Stimulated activated CD8-positive, alpha-beta memory T cell treated with anti-CD3 and anti-CD28 coated beads, Interleukin-7, amount 100 ng/mL, for 1 hour (primary cell): Measurements from ENCODE around the gene PPP1R3A.

Source experiments
- DNase-seq, 2 donors: peaks; one replicate each; pipeline ENCODE4 v3.0.0-alpha.2; 2020; ENCODE audit warnings: low read depth in 2 of 2

Gene PPP1R3A

DNA sequence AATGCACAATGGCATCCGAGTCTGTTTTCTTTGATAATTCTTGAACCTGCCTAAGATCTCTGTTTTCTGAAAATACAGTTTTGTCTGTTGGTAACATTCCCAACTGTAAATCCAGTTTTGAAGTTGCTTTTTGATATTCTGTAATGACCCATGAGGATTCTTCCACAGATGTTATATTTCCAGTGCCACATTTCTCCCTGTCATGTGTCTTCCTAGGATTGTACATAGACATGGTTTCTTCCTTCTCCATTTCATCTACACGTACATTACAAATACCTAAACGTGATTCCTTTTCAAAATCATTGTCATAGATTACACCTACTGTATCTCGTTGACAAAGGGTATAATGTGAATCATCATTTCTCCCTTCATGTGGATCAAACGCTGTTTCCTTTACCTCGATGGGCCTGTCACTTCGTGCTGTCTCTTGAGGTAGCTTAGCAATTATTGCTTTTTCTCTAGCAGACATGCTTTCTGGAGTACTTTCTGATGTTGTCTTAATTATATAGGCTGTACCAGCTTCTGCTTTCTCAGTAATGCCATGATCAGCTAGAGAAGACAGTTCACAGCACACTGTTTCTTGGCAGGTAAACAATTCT lies 40.3 kb downstream of the PPP1R3A start:
- DNase-seq: no peak

DNA sequence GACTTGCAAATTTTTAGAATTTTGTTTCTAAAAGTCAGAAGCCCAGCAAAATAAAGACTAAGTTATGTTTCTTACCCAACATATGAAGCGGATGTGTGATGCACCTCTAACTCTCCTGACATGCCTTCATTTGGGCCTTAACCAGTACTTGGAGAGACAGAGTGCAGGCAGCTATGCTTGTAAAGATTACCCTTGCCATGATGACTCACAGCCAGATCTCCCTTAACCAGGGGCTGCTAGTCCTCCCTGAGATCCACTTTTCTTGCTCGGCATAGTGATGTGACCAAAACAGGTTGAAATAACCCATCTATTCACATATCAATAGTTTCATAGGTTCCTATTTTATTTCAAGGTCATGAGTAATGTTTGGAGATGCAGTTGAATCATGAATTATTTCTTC lies 43.6 kb downstream of the PPP1R3A start:
- DNase-seq: no peak

DNA sequence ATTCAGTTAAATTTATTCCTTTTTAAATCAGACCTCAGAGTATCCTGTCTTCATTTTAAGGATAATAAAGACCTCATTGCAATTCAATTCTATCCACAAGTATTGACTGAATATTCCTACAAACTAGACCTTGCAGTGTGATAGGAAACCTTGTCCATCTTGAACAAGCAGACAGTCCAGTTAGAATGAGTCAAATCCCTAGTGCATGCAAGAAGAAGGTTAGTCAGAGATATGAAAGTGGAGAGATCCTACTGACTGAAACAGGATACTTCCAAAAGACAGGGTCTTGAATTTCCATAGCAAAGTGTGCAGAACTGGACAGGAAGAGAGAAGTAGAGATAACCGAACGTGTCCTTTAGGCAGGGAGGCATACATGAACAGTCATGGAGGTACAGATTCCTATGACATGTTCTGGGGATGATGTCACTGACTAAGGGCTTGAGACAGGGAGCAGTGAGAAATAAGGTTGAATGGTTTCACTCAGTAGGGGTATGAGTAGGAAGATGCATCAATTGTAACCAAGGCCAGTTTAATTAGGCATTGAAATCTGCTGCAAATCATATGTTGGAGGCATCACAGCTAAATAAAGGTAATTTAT lies 45.2 kb downstream of the PPP1R3A start:
- DNase-seq: no peak

DNA sequence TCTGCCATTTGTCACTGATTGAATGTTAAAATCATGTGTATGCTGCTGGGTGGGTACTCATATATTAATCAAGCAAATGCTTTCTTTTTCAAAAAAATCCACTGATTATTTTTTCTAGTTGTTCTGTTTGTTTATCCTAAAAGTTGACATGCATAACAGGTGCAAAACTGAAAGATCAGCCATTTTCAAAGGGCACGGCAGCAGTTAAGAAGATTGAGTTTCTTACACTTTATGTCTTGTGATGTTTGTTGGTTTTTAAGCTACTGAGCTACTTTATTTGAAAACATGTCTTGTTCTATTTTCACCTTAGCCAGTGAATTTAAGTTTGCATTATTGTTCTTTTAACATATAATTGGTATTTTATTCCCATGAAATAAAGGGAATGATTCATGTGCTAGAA lies 45.8 kb downstream of the PPP1R3A start:
- DNase-seq: no peak

DNA sequence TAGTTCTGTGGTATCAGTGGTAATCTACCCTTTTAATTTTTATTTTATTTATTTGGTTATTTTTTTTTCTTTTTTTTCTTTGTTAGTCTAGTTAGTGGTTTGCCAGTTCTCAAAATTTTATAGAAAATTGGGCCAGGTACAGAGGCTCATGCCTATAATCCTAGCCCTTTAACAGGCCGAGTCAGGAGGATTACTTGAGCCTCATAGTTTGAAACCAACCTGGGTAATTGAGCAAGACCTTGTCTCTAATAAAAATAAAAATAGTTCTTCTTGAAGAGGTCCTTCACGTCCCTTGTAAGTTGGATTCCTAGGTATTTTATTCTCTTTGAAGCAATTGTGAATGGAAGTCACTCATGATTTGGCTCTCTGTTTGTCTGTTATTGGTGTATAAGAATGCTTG lies 51.5 kb downstream of the PPP1R3A start:
- no peak for DNase-seq

DNA sequence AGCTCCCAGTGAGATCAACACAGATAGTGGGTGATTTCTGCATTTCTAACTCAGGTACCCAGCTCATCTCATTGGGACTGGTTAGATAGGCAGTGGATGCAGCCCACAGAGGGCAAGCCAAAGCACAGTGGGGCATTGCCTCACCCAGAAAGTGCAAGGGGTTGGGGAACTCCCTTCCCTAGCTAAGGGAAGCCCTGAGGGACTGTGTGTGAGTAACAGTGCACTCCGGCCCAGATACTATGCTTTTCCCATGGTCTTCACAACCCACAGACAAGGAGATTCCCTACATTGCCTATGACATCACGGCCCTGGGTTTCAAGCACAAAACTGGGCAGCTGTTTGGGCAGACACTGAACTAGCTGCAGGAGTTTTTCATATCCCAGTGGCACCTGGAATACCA lies 62.8 kb downstream of the PPP1R3A start:
- no peak for DNase-seq

DNA sequence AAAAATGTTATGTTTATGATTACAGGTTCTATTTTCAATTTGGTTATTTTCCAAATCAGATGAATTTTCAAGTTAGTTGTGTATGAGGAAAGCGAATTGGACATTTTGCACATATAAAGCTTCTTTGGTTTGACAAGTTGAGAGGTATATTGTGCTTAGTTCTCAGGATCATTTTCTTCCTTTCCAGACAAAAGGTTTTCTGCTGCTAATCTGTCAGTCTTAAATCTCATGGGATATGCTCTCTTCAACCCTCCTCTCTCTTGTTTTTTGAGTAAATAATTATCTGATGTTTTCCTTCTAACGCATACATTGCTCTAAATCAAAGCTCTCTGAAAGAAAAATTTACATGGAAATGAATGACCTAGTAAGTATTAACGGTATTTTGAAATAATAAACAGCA lies 77.9 kb downstream of the PPP1R3A start:
- no peak for DNase-seq

DNA sequence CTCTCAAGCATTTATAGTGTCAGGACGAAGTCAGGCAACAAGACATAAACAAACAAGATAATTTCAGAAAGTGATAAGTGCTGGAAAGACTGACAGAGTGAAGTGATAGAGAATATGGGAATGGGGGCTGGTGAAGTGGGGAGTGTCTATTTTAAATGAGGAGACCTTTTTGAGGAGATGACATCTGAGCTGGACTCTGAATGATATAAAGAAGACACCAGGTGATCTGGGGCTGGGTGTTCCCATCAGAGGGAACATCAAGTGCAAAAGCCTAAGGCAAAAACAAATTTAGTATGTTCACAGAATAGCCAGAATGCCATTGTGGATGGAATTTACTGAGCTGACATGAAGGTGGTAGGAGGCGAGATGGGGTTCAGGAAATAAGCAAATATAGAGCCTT lies 83.4 kb downstream of the PPP1R3A start:
- DNase-seq: no peak

DNA sequence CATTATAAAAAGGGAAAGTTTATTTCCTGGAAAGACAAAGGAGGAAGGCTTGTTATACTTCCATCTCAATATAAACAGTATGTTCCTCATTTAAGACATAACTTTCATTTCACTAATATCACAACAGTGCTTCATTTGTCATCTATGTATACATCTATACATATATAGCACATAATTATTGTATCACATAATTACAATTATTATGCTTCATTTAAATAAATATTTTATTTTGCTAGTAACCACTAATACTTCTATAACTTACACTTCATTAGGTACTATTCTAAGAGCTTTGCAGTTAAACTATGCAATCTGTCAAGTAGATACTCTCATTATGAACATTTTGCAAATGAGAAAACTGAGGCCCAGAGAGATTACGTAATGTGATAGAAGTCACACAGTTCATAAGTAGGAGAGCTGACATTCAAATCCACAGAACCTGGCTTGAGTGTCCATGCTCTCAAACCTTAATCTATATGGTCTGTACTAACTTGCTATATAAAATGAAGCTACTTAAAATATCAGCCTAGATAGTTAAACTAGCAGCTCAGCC lies 86.5 kb downstream of the PPP1R3A start:
- DNase-seq: no peak

DNA sequence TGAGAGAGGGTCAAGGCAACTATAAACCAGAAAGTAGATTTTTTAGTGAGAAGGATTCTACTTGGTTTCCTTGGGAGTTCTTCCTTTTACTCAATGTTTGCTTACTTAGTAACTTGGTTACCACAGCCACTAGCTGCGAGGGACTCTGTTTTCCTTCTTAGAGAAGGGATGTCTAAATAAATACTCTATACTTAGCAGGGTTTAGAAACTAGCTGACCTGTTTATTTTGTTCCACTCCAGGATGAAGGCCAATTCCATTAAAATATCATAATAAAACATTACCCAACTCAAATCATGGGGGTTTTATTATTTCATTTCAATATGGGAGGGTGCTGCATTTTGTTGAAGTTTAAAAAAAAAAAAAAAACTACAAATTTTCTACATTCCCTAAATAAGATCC lies 87.3 kb downstream of the PPP1R3A start:
- no peak for DNase-seq

DNA sequence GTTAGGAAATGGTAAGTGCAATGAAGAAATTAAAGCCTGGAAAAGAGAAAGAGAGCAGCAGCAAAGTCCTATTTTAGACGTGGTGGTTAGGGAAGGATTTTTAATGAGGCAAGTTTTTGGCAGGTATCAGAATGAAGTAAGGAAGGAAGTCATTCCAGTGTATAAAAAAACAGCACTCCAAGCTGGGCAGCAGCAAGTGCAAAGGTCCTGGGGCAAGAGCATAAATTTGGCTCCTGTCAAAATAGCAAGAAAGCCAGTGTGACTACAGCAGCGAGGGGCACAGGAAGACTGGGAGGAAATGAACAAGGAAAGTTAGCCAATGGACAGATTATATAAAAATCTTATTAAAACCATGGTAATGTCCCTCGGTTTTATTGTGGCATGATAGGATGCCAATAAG lies 90.2 kb downstream of the PPP1R3A start:
- DNase-seq: no peak
